HEK293 (cell line): ENCODE data around the gene SUFU.

Source experiments
- BCL6B ChIP-seq: fragments of 450-650 bp; formaldehyde crosslinking; IDR thresholded peaks from 2 replicates; pipeline ENCODE4 v1.5.1; 2017; ENCODE audit warnings: missing biosample characterization, missing genetic modification characterization
- EGR2 ChIP-seq: fragments of 450-650 bp; formaldehyde crosslinking; IDR thresholded peaks from 2 replicates; pipeline ENCODE4 v1.5.1; 2016; ENCODE audit warnings: low read depth, missing biosample characterization, missing genetic modification characterization
- GFI1B ChIP-seq: fragments of 450-650 bp; formaldehyde crosslinking; IDR thresholded peaks from 2 replicates; pipeline ENCODE4 v1.5.1; 2016; ENCODE audit warnings: missing biosample characterization, missing genetic modification characterization
- GLIS2 ChIP-seq: fragments of 450-650 bp; formaldehyde crosslinking; IDR thresholded peaks from 2 replicates; pipeline ENCODE4 v1.5.1; 2016; ENCODE audit warnings: missing biosample characterization, missing genetic modification characterization
- KLF8 ChIP-seq: fragments of 450-650 bp; formaldehyde crosslinking; IDR thresholded peaks from 2 replicates; pipeline ENCODE4 v1.5.1; 2016; ENCODE audit warnings: missing biosample characterization, missing genetic modification characterization
- KLF9 ChIP-seq: fragments of 450-650 bp; formaldehyde crosslinking; IDR thresholded peaks from 2 replicates; pipeline ENCODE4 v1.5.1; 2016; ENCODE audit warnings: missing biosample characterization, missing genetic modification characterization, low read depth
- OVOL3 ChIP-seq: fragments of 450-650 bp; formaldehyde crosslinking; IDR thresholded peaks from 2 replicates; pipeline ENCODE4 v1.5.1; 2016; ENCODE audit warnings: missing biosample characterization, missing genetic modification characterization
- PRDM10 ChIP-seq: fragments of 450-650 bp; formaldehyde crosslinking; IDR thresholded peaks from 2 replicates; pipeline ENCODE4 v1.5.1; 2016; ENCODE audit warnings: missing biosample characterization, missing genetic modification characterization
- SALL2 ChIP-seq: fragments of 450-650 bp; formaldehyde crosslinking; IDR thresholded peaks from 2 replicates; pipeline ENCODE4 v1.5.0; 2017; ENCODE audit warnings: missing biosample characterization, mild to moderate bottlenecking, missing genetic modification characterization, borderline replicate concordance
- TRIM28 ChIP-seq: IDR thresholded peaks from 2 replicates; pipeline ENCODE4 v1.6.1; 2011; ENCODE audit warnings: low read length, control low read depth, borderline replicate concordance
- ZBTB49 ChIP-seq: fragments of 450-650 bp; formaldehyde crosslinking; IDR thresholded peaks from 2 replicates; pipeline ENCODE4 v1.5.1; 2016; ENCODE audit warnings: missing biosample characterization, missing genetic modification characterization, low read depth
- ZBTB6 ChIP-seq: fragments of 450-650 bp; formaldehyde crosslinking; IDR thresholded peaks from 2 replicates; pipeline ENCODE4 v1.5.1; 2017; ENCODE audit warnings: missing biosample characterization, missing genetic modification characterization
- ZFP37 ChIP-seq: fragments of 450-650 bp; formaldehyde crosslinking; IDR thresholded peaks from 2 replicates; pipeline ENCODE4 v1.5.1; 2016; ENCODE audit warnings: missing biosample characterization, missing genetic modification characterization
- ZNF132 ChIP-seq: fragments of 450-650 bp; formaldehyde crosslinking; IDR thresholded peaks from 2 replicates; pipeline ENCODE4 v1.5.1; 2017; ENCODE audit warnings: missing biosample characterization, missing genetic modification characterization, borderline replicate concordance
- ZNF157 ChIP-seq: fragments of 450-650 bp; formaldehyde crosslinking; IDR thresholded peaks from 2 replicates; pipeline ENCODE4 v1.5.1; 2016; ENCODE audit warnings: missing biosample characterization, missing genetic modification characterization
- ZNF174 ChIP-seq: fragments of 450-650 bp; formaldehyde crosslinking; IDR thresholded peaks from 2 replicates; pipeline ENCODE4 v1.5.0; 2017; ENCODE audit warnings: missing biosample characterization, mild to moderate bottlenecking, missing genetic modification characterization
- ZNF23 ChIP-seq: fragments of 450-650 bp; formaldehyde crosslinking; IDR thresholded peaks from 2 replicates; pipeline ENCODE4 v1.5.1; 2016; ENCODE audit warnings: missing biosample characterization, missing genetic modification characterization, borderline replicate concordance
- ZNF248 ChIP-seq: fragments of 450-650 bp; formaldehyde crosslinking; IDR thresholded peaks from 2 replicates; pipeline ENCODE4 v1.5.1; 2017; ENCODE audit warnings: missing biosample characterization, missing genetic modification characterization
- ZNF280C ChIP-seq: fragments of 450-650 bp; formaldehyde crosslinking; IDR thresholded peaks from 2 replicates; pipeline ENCODE4 v1.5.1; 2016; ENCODE audit warnings: missing biosample characterization, missing genetic modification characterization
- ZNF398 ChIP-seq: fragments of 450-650 bp; formaldehyde crosslinking; IDR thresholded peaks from 2 replicates; pipeline ENCODE4 v1.5.1; 2017; ENCODE audit warnings: missing biosample characterization, missing genetic modification characterization
- ZNF433 ChIP-seq: fragments of 450-650 bp; formaldehyde crosslinking; IDR thresholded peaks from 2 replicates; pipeline ENCODE4 v1.5.1; 2016; ENCODE audit warnings: missing biosample characterization, missing genetic modification characterization, low read depth
- ZNF544 ChIP-seq: fragments of 450-650 bp; formaldehyde crosslinking; IDR thresholded peaks from 2 replicates; pipeline ENCODE4 v1.5.0; 2017; ENCODE audit warnings: missing biosample characterization, missing genetic modification characterization
- ZNF549 ChIP-seq: fragments of 450-650 bp; IDR thresholded peaks from 2 replicates; pipeline ENCODE4 v1.5.1; 2018; ENCODE audit warnings: missing biosample characterization, missing genetic modification characterization, mild to moderate bottlenecking, inconsistent platforms, moderate library complexity
- ZNF571 ChIP-seq: fragments of 450-650 bp; formaldehyde crosslinking; IDR thresholded peaks from 2 replicates; pipeline ENCODE4 v1.5.0; 2017; ENCODE audit warnings: missing biosample characterization, missing genetic modification characterization
- ZNF701 ChIP-seq: fragments of 450-650 bp; formaldehyde crosslinking; IDR thresholded peaks from 2 replicates; pipeline ENCODE4 v1.5.1; 2016; ENCODE audit warnings: missing biosample characterization, missing genetic modification characterization
- ZNF830 ChIP-seq: fragments of 450-650 bp; IDR thresholded peaks from 2 replicates; pipeline ENCODE4 v1.5.0; 2018; ENCODE audit warnings: missing biosample characterization, missing genetic modification characterization, low read depth, mild to moderate bottlenecking, moderate library complexity
- ZNF843 ChIP-seq: fragments of 450-650 bp; formaldehyde crosslinking; IDR thresholded peaks from 2 replicates; pipeline ENCODE4 v1.5.1; 2016; ENCODE audit warnings: missing biosample characterization, missing genetic modification characterization

Gene SUFU

GRCh38 chr10:102645741-102646609, 142.2 kb downstream of the SUFU start (continued):
- TF ChIP-seq BCL6B (tag by site-specific recombination) = no peak
- TF ChIP-seq ZNF549 (tag by site-specific recombination) = no peak
- no peak for TF ChIP-seq ZNF174
- TF ChIP-seq ZNF433 (tag by site-specific recombination) = no peak
- TF ChIP-seq EGR2 (tag by site-specific recombination) = no peak
- TF ChIP-seq KLF8 (tag by site-specific recombination) = no peak; the same call in none of the 2 replicates
- no peak for TF ChIP-seq ZNF157 (tag by site-specific recombination)
- TF ChIP-seq ZNF571 (tag by site-specific recombination) = no peak
- peak; percentile 96 for TF ChIP-seq ZNF398 (tag by site-specific recombination)
- no peak for TF ChIP-seq ZBTB6 (tag by site-specific recombination)
- no peak for TF ChIP-seq ZNF701 (tag by site-specific recombination)
- no peak for TF ChIP-seq OVOL3 (tag by site-specific recombination)
- no peak for TF ChIP-seq ZNF23 (tag by site-specific recombination)
- TF ChIP-seq ZNF280C (tag by site-specific recombination) = no peak
- TF ChIP-seq ZNF830 (tag by site-specific recombination) = no peak
- TF ChIP-seq ZNF132 (tag by site-specific recombination) = no peak
- no peak for TF ChIP-seq GFI1B (tag by site-specific recombination)
- peak; percentile 88 for TF ChIP-seq PRDM10 (tag by site-specific recombination)
- no peak for TF ChIP-seq ZNF544
- 0 out of 2 replicates have a peak, but pooled peaks have one; percentile 59 for TF ChIP-seq KLF9 (tag by site-specific recombination)
- no peak for TF ChIP-seq ZNF843 (tag by site-specific recombination)
- TF ChIP-seq ZFP37 (tag by site-specific recombination) = 0 out of 2 replicates have a peak, but pooled peaks have one; percentile 59
- no peak for TF ChIP-seq SALL2 (tag by site-specific recombination)
- 0 out of 2 replicates have a peak, but pooled peaks have one; percentile 10 for TF ChIP-seq TRIM28
- TF ChIP-seq GLIS2 (tag by site-specific recombination) = peak; percentile 86
- TF ChIP-seq ZNF248 (tag by site-specific recombination) = no peak
- no peak for TF ChIP-seq ZBTB49 (tag by site-specific recombination)
